Mesangial cell (primary cell): ENCODE measurements around the gene MYO5A. TPM values are rescaled to one million over a fixed set of nuclear protein-coding genes. Genes with fewer than 3 reads are reported as not detected.

ENCODE experiments used
- total RNA-seq: library from RNA; depleted of rRNA; stranded (reverse); fragments of >200 nt; gene quantifications from 2 replicates; pipeline ENCODE4 v1.2.3, GENCODE V29; 2015

The MYO5A gene
- 14.7 and 16.5 TPM in 2 replicates for total RNA-seq

GRCh38 chr15:52528564-52529340, at the start of gene MYO5A:
Gene MYO5A (minus strand): TSS chr15:52528880. CDS start chr15:52528806, 74 bp downstream.

DNA sequence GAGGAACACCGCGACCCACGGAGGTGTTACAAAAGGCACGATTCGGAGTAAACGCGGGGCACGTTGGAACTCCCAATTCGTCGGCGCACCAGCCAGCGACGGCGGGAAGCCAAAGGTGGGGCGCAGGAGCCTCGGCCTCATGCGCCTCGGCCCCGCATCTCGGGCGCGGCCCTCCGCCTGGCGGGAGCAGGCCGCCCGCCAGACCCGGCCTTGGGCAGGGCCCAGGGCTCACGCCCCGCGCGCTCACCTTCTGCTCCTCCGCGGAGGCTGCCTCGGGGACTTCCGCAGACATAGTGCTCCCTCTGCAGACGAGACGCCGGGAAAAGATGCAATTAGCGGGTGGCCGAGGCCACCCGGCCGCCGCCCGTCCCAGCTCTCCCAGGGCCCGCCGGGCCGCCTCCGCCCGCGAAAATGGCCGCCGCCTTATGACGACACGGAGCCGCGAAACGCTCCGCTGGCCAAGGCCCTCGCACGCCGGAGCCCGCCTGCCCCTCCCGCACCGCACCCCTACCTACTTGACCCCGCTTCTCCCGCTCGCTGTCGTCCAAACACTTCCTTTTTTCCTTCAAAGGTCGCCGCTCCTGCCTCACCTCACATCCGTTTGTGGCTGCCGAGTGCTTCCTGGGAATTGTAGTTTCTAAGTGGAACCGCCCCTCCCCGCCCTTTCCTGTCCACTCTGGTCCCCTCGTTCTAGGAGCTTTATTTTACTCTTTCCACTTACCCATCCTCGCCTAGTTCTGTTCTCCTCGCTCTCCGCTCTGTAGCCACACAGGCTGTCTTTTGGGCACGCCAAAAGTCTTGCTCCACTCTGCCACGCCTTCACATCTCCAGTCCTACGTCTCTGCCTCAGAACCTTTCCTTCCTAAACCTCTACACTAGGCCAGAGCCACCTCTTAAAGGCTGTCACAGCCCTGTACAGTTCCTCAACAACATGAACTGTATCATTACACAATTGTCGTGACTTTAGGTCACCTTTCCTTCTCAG, 40.2 kb upstream of the MYO5A start, which contains the start of gene ARPP19:
Gene ARPP19, minus strand, starts transcription at position 430 of the 985 bp plus-strand sequence. Its CDS starts 138 bp downstream, at position 292.

DNA sequence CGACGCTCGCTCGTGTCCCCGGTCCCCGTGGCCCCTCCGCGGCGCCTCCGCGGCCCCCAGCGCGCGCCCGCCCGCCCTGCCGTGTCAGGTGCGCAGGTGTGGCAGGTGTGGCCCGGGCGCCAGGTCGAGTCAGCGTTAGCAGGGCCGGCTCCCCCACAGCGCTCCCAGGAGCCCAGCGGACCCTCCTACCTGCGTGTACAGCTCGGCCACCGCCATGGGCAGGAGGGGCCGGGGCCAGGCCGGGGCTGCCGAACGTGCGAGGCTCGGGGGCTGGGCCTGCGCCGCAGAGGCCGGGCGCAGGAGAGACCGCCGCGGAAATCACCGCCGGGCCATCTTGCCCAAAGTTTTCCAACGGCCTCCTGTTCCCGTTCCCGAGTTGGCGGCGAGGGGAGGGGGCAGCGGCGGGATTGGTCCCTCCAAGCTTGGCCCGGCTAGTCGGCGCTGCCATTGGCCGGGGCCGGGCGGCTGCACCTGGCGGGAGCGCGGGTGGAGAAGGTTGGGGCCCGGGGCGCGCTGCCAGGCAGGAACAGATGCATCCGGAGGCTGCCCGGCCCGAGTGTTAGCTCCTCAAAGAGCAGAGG, 233.2 kb downstream of the MYO5A start, which contains the start of gene MYO5C:
Gene MYO5C, minus strand, starts transcription at position 384 of the 581 bp plus-strand sequence. Its CDS starts 168 bp downstream, at position 216.

Other genes starting within 250 kb of the MYO5A start
- 4.8 and 5.5 TPM in 2 replicates for gene MYO5C, start 233.1 kb downstream of the MYO5A start, total RNA-seq
- gene ARPP19, start 40.1 kb upstream of the MYO5A start, total RNA-seq, result 64.1 and 70.4 TPM in 2 replicates
- 6.4 and 16.7 TPM in 2 replicates for gene ATOSA, start 150.5 kb upstream of the MYO5A start, total RNA-seq